ENCODE data around the gene DLGAP3.

DLGAP3 gene

DNA sequence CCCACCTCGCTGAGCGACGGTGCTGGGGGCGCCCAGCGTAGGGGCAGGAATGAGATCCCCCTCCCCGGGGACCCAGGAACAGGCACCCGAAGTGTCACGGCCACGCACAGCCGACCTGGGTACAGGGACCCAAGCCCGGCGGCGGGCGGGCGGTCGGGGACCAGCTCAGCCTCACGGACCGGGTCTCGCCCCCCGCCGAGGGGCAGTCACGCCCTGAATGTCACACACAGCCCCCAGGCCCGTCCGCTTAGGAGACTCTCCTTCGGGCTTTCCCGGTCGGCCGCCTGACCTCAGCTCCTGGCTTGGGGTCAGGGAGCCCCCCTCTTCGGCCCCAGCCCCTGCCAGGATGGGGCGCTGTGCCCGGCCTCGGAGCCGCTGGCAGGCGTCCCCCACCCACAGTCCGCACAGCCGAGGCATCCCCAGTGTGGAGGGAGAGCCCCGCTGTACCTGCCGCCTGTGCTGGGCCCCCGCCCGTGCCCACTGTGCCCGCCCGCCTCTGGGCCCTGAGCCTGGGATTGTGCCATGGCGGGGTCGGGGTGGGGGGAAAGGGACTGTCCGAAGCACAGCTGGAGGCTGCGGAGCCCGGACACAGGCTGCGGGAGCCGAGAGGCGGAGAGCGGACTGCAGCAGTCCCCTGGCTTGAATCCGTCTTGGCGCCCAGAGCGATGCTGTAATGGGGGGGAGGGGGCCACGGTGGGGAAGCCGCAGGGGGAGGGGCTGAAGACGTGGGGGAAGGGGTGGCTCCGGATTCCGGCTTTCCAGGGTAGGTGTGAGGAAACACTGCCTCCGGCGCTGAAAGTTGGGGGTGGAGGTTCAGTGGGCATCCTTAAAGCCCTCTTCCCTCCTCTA is 627 bp upstream of the DLGAP3 start:
- no peaks in the 10 kb centered on the region for H3K36me3 ChIP-seq
- peak overlapping the region; percentile 99 for H3K4me2 ChIP-seq
- H3K27me3 ChIP-seq: peaks cover 21% of the 10 kb centered on the region
- peaks cover 41% of the 10 kb centered on the region for H4K20me1 ChIP-seq
- H3K4me1 ChIP-seq: peaks cover 18% of the 10 kb centered on the region
- H3K27ac ChIP-seq: no peak overlapping the region
- peak overlapping the region; percentile 80 for H3K9ac ChIP-seq
- no peak for TF ChIP-seq Cebpa-rat (IDR thresholded peaks at IDR 0.05)
- H3K4me3 ChIP-seq: peak overlapping the region; percentile 83
- no peaks in the 10 kb centered on the region for H3K9me3 ChIP-seq

DNA sequence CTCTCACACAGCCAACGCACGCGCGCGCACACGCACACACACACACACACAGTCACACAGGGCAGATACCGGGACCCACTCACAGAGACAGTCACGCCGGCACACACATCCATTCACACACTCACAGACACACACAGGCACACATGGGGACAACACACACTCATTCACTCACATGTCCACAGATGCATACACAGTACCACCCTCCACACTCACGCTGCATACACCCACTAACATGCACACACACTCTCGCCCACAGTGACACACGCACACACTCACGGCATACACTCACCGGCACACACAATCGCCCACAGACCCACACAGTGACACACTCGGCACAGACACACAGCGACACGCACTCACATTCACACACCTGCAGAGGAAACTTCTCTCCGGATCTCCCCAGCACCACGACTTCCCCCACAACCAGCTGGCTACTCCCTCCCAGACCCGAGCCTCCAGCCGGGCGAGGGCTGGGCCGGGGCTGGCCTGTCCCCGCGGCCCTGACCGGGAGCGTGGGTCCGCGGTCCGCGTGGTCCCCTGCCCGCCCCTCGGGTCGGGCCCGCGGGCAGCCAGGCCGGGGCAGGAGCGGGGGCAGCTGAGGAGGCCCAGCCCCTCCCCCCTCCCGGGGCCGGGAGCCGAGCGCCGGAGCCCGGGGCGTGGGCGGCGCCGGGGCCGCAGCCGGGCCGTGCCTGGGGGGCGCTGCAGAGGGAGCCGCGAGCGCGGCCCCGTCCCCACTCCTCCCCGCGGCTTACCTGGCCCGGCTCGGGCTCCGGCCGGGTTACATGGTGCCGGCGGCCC is 552 bp downstream of the DLGAP3 start:
- peaks cover 53% of the 10 kb centered on the region for H4K20me1 ChIP-seq
- peak overlapping the region; percentile 80 for H3K9ac ChIP-seq
- peaks cover 21% of the 10 kb centered on the region for H3K27me3 ChIP-seq
- TF ChIP-seq Cebpa-rat (IDR thresholded peaks at IDR 0.05): no peak
- H3K9me3 ChIP-seq: no peaks in the 10 kb centered on the region
- H3K27ac ChIP-seq: peak overlapping the region; percentile 74
- H3K4me3 ChIP-seq: peak overlapping the region; percentile 83
- H3K4me1 ChIP-seq: peaks cover 24% of the 10 kb centered on the region
- no peaks in the 10 kb centered on the region for H3K36me3 ChIP-seq
- peak overlapping the region; percentile 99 for H3K4me2 ChIP-seq

DNA sequence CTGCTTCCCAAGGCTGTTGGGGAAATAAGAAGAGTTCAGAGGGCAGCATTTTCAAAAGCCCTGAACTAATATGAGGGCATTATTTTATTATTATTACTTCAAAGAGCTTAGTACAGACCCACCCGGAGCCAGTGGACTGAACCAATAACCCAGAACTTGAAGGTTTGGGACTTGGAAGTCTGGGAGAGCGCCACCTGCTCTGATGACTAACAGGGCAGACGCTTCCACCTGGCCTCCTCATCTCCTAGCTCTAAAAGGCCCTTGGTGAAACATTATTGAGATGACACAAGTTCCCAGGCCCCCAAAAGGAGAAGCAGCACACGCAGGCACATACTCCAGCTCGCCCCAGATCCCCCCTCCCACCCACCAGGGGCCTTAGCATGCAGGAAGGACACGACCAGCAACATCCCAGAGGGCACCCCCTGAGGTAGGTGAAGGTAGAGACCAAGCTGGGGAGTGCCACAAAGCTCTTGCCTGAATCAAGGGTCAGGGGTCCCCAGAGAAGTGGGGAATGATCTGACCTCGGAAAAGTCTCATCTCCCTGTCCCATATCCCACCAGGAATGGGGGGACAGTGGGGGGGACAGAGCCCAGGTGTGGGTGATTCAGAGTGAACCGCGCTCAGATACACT is 1.3 kb downstream of the DLGAP3 start:
- Histone ChIP-seq H3K9me3 (no peaks in the 10 kb centered on the region), H3K4me2 (peak overlapping the region; percentile 99), H3K27ac (no peak overlapping the region), H4K20me1 (peaks cover 60% of the 10 kb centered on the region), H3K9ac (no peak overlapping the region), H3K27me3 (peaks cover 21% of the 10 kb centered on the region), H3K36me3 (no peaks in the 10 kb centered on the region), H3K4me3 (peak overlapping the region; percentile 83; the same call in 1 of the 2 replicates), H3K4me1 (peaks cover 24% of the 10 kb centered on the region)
- no peak for TF ChIP-seq Cebpa-rat (IDR thresholded peaks at IDR 0.05)

GRCh38 chr1:34927316-34927715 is 2.1 kb downstream of the DLGAP3 start:
- peaks cover 21% of the 10 kb centered on the region for H3K27me3 ChIP-seq
- no peak overlapping the region for H3K4me3 ChIP-seq
- H3K27ac ChIP-seq: no peak overlapping the region
- peaks cover 68% of the 10 kb centered on the region for H4K20me1 ChIP-seq
- no peaks in the 10 kb centered on the region for H3K36me3 ChIP-seq
- no peak overlapping the region for H3K4me2 ChIP-seq
- no peaks in the 10 kb centered on the region for H3K9me3 ChIP-seq
- no peak overlapping the region for H3K9ac ChIP-seq
- H3K4me1 ChIP-seq: peaks cover 24% of the 10 kb centered on the region
- no peak for TF ChIP-seq Cebpa-rat (IDR thresholded peaks at IDR 0.05)

DNA sequence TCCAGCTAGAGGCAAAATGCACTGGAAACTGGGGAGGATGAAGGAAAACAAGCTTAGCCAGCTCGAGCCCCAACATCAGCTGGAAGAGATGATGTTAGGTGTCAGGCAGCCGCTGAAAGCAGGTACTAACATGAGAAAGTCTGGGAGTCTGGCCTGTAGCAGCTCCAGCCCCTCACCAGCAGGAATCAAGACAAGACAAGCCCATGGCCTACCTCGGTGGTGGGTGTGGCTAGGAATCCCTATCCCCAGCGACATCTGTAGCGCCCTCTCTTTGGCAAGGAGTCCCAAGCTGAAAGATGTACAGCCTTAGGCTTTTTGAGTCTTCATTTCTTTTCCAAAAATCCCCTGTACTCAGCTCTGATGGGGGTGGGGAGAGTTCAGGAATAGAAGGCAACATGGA is 2.6 kb downstream of the DLGAP3 start:
- Histone ChIP-seq H3K4me2 (no peak overlapping the region), H3K4me3 (no peak overlapping the region), H4K20me1 (peaks cover 72% of the 10 kb centered on the region), H3K27me3 (peaks cover 21% of the 10 kb centered on the region), H3K27ac (no peak overlapping the region), H3K4me1 (peaks cover 24% of the 10 kb centered on the region), H3K9me3 (no peaks in the 10 kb centered on the region), H3K36me3 (no peaks in the 10 kb centered on the region), H3K9ac (no peak overlapping the region)
- no peak for TF ChIP-seq Cebpa-rat (IDR thresholded peaks at IDR 0.05)

GRCh38 chr1:34926156-34926555 is 3.3 kb downstream of the DLGAP3 start:
- H3K27me3 ChIP-seq: peaks cover 21% of the 10 kb centered on the region

DNA sequence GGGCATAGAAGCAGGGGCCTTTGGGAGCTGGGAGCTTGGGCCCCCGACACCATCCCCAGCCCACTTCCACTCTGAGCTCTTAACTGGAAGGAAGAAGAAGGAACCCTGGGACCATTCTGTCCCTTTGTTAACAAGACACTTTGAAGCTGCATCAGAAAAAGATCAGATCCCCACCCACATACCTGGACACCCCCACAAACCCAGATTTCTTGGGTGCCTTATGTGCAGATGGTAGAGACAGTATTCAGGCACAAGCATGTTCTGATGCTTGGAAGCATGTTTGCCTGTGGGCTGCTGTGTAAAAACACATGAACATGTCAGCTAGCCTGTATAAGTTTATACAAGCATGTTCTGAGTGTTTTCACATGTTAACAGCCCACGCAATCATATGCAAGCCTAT is 3.7 kb downstream of the DLGAP3 start:
- no peak overlapping the region for H3K4me2 ChIP-seq
- H4K20me1 ChIP-seq: peaks cover 83% of the 10 kb centered on the region
- peaks cover 24% of the 10 kb centered on the region for H3K4me1 ChIP-seq
- no peak for TF ChIP-seq Cebpa-rat (IDR thresholded peaks at IDR 0.05)
- no peak overlapping the region for H3K27ac ChIP-seq
- H3K9ac ChIP-seq: no peak overlapping the region
- no peaks in the 10 kb centered on the region for H3K36me3 ChIP-seq
- H3K27me3 ChIP-seq: peaks cover 17% of the 10 kb centered on the region
- no peaks in the 10 kb centered on the region for H3K9me3 ChIP-seq
- no peak overlapping the region for H3K4me3 ChIP-seq

More at GRCh38 chr1:34926156-34926555, 3.3 kb downstream of the DLGAP3 start:
- no peak overlapping the region for H3K27ac ChIP-seq
- TF ChIP-seq Cebpa-rat (IDR thresholded peaks at IDR 0.05): no peak
- no peaks in the 10 kb centered on the region for H3K9me3 ChIP-seq
- H3K36me3 ChIP-seq: no peaks in the 10 kb centered on the region
- H3K4me3 ChIP-seq: no peak overlapping the region
- no peak overlapping the region for H3K9ac ChIP-seq
- H3K4me2 ChIP-seq: no peak overlapping the region
- peaks cover 80% of the 10 kb centered on the region for H4K20me1 ChIP-seq
- H3K4me1 ChIP-seq: peaks cover 24% of the 10 kb centered on the region

DNA sequence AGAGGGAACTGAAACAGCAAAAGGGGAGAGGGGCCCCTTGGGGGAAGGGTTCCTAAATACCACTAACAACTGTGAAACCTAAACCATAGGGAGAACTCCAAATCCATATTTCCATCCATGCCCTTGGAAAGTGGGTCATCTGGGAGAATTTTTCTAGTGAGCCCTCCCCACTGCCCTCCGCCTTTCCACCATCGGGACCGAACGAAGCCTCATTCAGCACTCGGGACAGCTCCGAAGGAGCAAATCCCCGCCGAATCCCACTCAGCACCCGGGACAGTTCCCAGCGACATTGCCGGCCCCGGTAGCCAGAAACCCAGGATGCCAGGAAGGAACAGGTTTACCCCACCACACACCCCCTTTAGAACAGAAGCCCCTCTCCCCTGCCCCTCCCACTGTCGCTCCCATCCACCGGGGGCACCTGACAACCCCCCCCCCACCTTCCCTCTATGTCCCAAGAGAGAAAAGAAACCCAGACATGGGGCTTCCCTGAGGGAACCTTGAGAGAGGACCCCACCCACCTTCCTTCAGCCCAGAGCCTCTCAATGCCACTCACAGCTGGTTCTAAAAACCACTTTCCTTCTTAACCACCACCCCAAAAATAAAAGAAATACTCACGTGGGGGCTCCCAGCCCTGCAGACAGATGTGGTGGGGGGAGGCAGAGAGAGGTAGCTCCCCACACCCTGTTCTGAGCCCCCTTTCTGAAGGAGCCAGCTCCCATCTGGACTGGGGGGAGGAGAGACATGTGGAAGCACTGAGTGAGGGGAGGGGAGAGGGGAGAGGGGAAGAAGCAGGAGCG is 4.5 kb downstream of the DLGAP3 start:
- H3K9ac ChIP-seq: no peak overlapping the region
- H3K9me3 ChIP-seq: no peaks in the 10 kb centered on the region
- H3K4me3 ChIP-seq: no peak overlapping the region
- peaks cover 25% of the 10 kb centered on the region for H3K4me1 ChIP-seq
- H4K20me1 ChIP-seq: peaks cover 87% of the 10 kb centered on the region
- peaks cover 10% of the 10 kb centered on the region for H3K27me3 ChIP-seq
- H3K27ac ChIP-seq: no peak overlapping the region
- peak overlapping the region; percentile 23; the same call in 1 of the 2 replicates for H3K4me2 ChIP-seq
- no peak for TF ChIP-seq Cebpa-rat (IDR thresholded peaks at IDR 0.05)
- no peaks in the 10 kb centered on the region for H3K36me3 ChIP-seq

DNA sequence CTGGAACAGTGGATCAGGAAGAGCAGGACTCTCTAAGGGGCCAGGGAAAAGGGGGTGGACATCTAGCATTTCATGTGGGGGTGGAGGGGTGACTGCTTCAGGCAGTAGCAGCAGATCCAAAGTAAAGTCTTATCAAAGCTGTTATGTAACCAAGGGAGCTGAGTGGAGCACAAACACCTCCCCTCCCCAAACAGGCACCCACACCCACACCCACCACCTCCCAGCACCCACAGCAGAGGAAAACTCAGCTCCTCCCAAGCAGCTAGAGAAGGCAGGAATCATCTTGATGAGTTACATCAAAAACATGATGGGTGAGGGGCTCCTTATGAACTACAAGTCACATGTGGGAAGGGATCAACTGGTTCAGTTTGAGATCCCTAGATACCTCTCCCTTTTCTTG is 6.0 kb downstream of the DLGAP3 start:
- Histone ChIP-seq H3K4me3 (no peak overlapping the region), H3K9me3 (no peaks in the 10 kb centered on the region), H3K36me3 (no peaks in the 10 kb centered on the region), H3K9ac (no peak overlapping the region), H3K27ac (no peak overlapping the region), H3K4me2 (no peak overlapping the region), H3K27me3 (no peaks in the 10 kb centered on the region), H4K20me1 (peaks cover 85% of the 10 kb centered on the region), H3K4me1 (peaks cover 32% of the 10 kb centered on the region)
- TF ChIP-seq Cebpa-rat (IDR thresholded peaks at IDR 0.05): no peak

All from BLaER1 (cell line).